ENCODE results near the gene SETD7. TPM values are rescaled to one million over a fixed set of nuclear protein-coding genes. Genes with fewer than 3 reads are reported as not detected.

Gene SETD7
- total and polyA plus RNA-seq, 2 of the 8 experiments (the other 6 are each of a cell fraction or from before 2014, with no cell fraction given), result 1.5 to 4.6 TPM

DNA sequence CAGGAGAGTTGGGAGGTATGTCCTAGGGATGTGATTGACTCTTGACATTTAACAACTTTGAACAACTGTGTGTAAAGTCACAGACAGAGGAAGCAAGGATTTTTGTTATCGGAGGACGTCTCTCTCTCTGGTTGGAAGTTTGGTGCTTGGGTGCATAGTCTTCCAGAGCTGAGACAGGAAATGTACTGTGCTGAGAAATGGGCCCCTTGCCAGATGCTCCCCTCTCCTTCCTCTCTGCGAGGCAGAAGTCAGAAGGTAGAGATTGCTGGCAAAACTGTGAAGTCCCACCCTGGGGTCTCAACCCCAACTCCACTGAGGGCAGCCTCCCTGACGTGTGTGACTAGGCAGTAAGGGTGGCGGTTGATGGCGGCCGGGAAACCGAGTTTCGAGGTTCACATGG lies 49.2 kb downstream of the SETD7 start:
- Histone ChIP-seq H2AK5ac (ENCODE audit: low read depth, low read length) (no peak overlapping the region), H2BK20ac (ENCODE audit: low read length) (no peak overlapping the region), H2BK120ac (replicated peaks; ENCODE audit: low read depth, low read length) (no peak overlapping the region), H3K27me3 (replicated peaks in 1 of 4; ENCODE audit: control insufficient read depth in 3 of 4, extremely low read depth in 1 of 4, insufficient read depth in 3 of 4, low read length in 3 of 4) (no peaks in the 10 kb centered on the region), H4K20me1 (replicated peaks in 1 of 2; ENCODE audit: control insufficient read depth in 1 of 2, insufficient read depth in 2 of 2, low read length in 2 of 2) (no peaks in the 10 kb centered on the region), H3K36me3 (ENCODE audit: control insufficient read depth in 2 of 4, insufficient read depth in 4 of 4, low read length in 3 of 4) (no peaks in the 10 kb centered on the region), H3K79me2 (ENCODE audit: control insufficient read depth in 1 of 2, insufficient read depth in 2 of 2, low read length in 2 of 2) (no peaks in the 10 kb centered on the region), H2AFZ (ENCODE audit: low read length) (no peak overlapping the region), H3K27ac (ENCODE audit: low read depth, low read length) (no peak overlapping the region), H3K4ac (replicated peaks; ENCODE audit: insufficient read length, low read depth, low read length) (no peak overlapping the region), H3K4me2 (ENCODE audit: insufficient read depth in 1 of 2, low read depth in 2 of 2, low read length in 2 of 2) (no peak overlapping the region), H3K14ac (ENCODE audit: insufficient read length) (no peak overlapping the region), H3K4me1 (replicated peaks in 1 of 4; ENCODE audit: control insufficient read depth in 3 of 4, insufficient read depth in 4 of 4, low read length in 3 of 4) (peaks cover 0 to 7% (median 2%) of the 10 kb centered on the region in 4 experiments; a peak in 3 of 7 replicates), H3K18ac (ENCODE audit: extremely low read depth, low read length) (no peak overlapping the region), H2BK5ac (ENCODE audit: low read depth, low read length) (no peak overlapping the region), H3K23ac (ENCODE audit: insufficient read length) (no peak overlapping the region), H3K9ac (replicated peaks in 1 of 4; ENCODE audit: extremely low read depth in 1 of 4, low read depth in 3 of 4, low read length in 3 of 4) (no peak overlapping the region), H4K91ac (replicated peaks; ENCODE audit: insufficient read length, low read length) (no peak overlapping the region), H3K9me3 (ENCODE audit: insufficient read depth in 2 of 2, low read depth in 1 of 2, low read length in 1 of 2) (no peaks in the 10 kb centered on the region), H3K79me1 (ENCODE audit: low read depth, low read length) (no peaks in the 10 kb centered on the region), H4K8ac (ENCODE audit: extremely low read depth, insufficient read depth, low read length) (no peak overlapping the region; the same call in 1 of the 2 replicates), H2BK12ac (ENCODE audit: low read depth, low read length) (no peak overlapping the region), H3K4me3 (ENCODE audit: extremely low read depth in 1 of 4, insufficient read depth in 2 of 4, low read depth in 3 of 4, low read length in 4 of 4) (no peak overlapping the region; a peak in 1 of 8 replicates), H3K56ac (replicated peaks; ENCODE audit: insufficient read length, low read depth, low read length) (no peak overlapping the region), H2BK15ac (ENCODE audit: low read length) (no peak overlapping the region), H3K23me2 (ENCODE audit: low read depth, low read length) (no peaks in the 10 kb centered on the region), H4K5ac (ENCODE audit: insufficient read length, low read depth, low read length) (no peak overlapping the region)
- ChIA-PET POLR2A (ENCODE audit: partially characterized antibody) (no interaction called here), CTCF (ENCODE audit: partially characterized antibody) (interaction anchor here (1.0 to 4.8 kb wide), 4 partner anchors 10 to 19 kb away, joined by 3 to 38 read pairs (median 6); no protein-coding TSS in a partner anchor)
- no peak for DNase-seq (ENCODE audit: low read depth in 1 of 2, low spot score in 2 of 2)
- 95% methylated on average over 9 of the region's 9 CpGs; no CpG with 5 or more reads in 1 of the 2 experiments for WGBS, 2 experiments (ENCODE audit: extremely low coverage in 1 of 2, insufficient coverage in 1 of 2, insufficient read length in 1 of 2, insufficient replicate concordance in 2 of 2, low coverage in 1 of 2, low lambda C conversion rate in 2 of 2, missing lambda C conversion rate in 1 of 2)
- FAIRE-seq, result no peak
- TF ChIP-seq E2F6 (IDR thresholded peaks at IDR 0.05), result no peak

Data from H1 (cell line).